GM19099 (cell line): ENCODE data around the gene KDM3B.
A peak's percentile ranks its signal among the peaks of the same experiment; 100 is the strongest.

Experiments used
- POLR2A ChIP-seq: IDR thresholded peaks from 3 replicates; pipeline ENCODE4 v1.6.1; 2011; ENCODE audit warnings: low read depth; ENCODE audit not compliant: insufficient read length; ENCODE audit errors: extremely low read depth

The KDM3B gene

GRCh38 chr5:138465261-138466124, 113.0 kb downstream of the KDM3B start, which contains the start of gene EGR1:
Gene EGR1 (plus strand): TSS chr5:138465479. CDS start chr5:138465762, 283 bp downstream.
- peak; percentile 94 for TF ChIP-seq POLR2A

GRCh38 chr5:138466125-138466899, 113.8 kb downstream of the KDM3B start:
- no peak for TF ChIP-seq POLR2A

- TF ChIP-seq POLR2A: no peak
Observed at GRCh38 chr5:138466900-138467710, 114.6 kb downstream of the KDM3B start.

GRCh38 chr5:138467711-138468132, 115.2 kb downstream of the KDM3B start:
- no peak for TF ChIP-seq POLR2A

GRCh38 chr5:138468133-138468965, 115.9 kb downstream of the KDM3B start:
- no peak for TF ChIP-seq POLR2A

- no peak for TF ChIP-seq POLR2A
Observed at GRCh38 chr5:138468966-138469539, 116.6 kb downstream of the KDM3B start.

- TF ChIP-seq POLR2A: no peak
Observed at GRCh38 chr5:138469540-138470321, 117.2 kb downstream of the KDM3B start.

GRCh38 chr5:138470322-138471051, 118.0 kb downstream of the KDM3B start:
- TF ChIP-seq POLR2A: no peak

- TF ChIP-seq POLR2A: no peak
Observed at GRCh38 chr5:138471052-138471361, 118.5 kb downstream of the KDM3B start.

- no peak for TF ChIP-seq POLR2A
Observed at GRCh38 chr5:138472353-138472752, 119.9 kb downstream of the KDM3B start.

- TF ChIP-seq POLR2A: no peak
Observed at GRCh38 chr5:138476918-138477317, 124.4 kb downstream of the KDM3B start.

- no peak for TF ChIP-seq POLR2A
Observed at GRCh38 chr5:138482638-138483037, 130.2 kb downstream of the KDM3B start.
